ENCODE measurements around the gene IL1RN.

GRCh38 chr2:113113807-113114206 lies 13.6 kb upstream of the IL1RN start:
- TF ChIP-seq, protein P1, sequence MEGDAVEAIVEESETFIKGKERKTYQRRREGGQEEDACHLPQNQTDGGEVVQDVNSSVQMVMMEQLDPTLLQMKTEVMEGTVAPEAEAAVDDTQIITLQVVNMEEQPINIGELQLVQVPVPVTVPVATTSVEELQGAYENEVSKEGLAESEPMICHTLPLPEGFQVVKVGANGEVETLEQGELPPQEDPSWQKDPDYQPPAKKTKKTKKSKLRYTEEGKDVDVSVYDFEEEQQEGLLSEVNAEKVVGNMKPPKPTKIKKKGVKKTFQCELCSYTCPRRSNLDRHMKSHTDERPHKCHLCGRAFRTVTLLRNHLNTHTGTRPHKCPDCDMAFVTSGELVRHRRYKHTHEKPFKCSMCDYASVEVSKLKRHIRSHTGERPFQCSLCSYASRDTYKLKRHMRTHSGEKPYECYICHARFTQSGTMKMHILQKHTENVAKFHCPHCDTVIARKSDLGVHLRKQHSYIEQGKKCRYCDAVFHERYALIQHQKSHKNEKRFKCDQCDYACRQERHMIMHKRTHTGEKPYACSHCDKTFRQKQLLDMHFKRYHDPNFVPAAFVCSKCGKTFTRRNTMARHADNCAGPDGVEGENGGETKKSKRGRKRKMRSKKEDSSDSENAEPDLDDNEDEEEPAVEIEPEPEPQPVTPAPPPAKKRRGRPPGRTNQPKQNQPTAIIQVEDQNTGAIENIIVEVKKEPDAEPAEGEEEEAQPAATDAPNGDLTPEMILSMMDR (IDR thresholded peaks at IDR 0.05), result no peak
- TF ChIP-seq EP300 (IDR thresholded peaks at IDR 0.05) (no peak), POLR2A (IDR thresholded peaks at IDR 0.05) (no peak), POLR2AphosphoS5 (IDR thresholded peaks at IDR 0.05) (no peak)
